Measurements from ENCODE around the gene OLFM2.
"Not testable (repeated sequence)": the region's sequence is repeated elsewhere in the genome, so short reads cannot be mapped to it uniquely, and the experiment has no call there.

DNA sequence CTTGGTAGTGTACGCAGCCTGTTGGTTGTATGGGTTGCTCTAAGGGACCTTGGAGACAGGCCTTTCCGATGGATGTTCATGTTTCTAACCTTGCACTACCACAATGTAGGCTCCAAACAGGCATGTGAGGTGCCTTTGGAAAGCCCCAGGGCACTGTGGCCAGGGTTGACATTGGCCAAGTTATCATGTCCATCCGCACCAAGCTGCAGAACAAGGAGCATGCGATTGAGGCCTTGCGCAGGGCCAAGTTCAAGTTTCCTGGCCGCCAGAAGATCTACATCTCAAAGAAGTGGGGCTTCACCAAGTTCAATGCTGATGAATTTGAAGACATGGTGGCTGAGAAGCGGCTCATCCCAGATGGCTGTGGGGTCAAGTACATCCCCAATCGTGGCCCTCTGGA, 116.3 kb downstream of the OLFM2 start:
- TF ChIP-seq, protein P1, sequence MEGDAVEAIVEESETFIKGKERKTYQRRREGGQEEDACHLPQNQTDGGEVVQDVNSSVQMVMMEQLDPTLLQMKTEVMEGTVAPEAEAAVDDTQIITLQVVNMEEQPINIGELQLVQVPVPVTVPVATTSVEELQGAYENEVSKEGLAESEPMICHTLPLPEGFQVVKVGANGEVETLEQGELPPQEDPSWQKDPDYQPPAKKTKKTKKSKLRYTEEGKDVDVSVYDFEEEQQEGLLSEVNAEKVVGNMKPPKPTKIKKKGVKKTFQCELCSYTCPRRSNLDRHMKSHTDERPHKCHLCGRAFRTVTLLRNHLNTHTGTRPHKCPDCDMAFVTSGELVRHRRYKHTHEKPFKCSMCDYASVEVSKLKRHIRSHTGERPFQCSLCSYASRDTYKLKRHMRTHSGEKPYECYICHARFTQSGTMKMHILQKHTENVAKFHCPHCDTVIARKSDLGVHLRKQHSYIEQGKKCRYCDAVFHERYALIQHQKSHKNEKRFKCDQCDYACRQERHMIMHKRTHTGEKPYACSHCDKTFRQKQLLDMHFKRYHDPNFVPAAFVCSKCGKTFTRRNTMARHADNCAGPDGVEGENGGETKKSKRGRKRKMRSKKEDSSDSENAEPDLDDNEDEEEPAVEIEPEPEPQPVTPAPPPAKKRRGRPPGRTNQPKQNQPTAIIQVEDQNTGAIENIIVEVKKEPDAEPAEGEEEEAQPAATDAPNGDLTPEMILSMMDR (conservative IDR thresholded peaks at IDR 0.05) = not testable (repeated sequence)
- not testable (repeated sequence) for TF ChIP-seq EZH2 (IDR thresholded peaks at IDR 0.05; ENCODE audit: low read depth)
